Spleen (tissue), 7 donors: Measurements from ENCODE around the gene KRT17.

ENCODE experiments used
- POLR2A ChIP-seq, 3 donors: fragments of 450-650 bp; IDR thresholded peaks; one replicate each; pipeline ENCODE4 v1.5.1; 2017; ENCODE audit warnings: antibody characterized with exemption in 3 of 3, mild to moderate bottlenecking in 1 of 3
- POLR2AphosphoS5 ChIP-seq, 3 donors: sonication (generic); formaldehyde crosslinking; IDR thresholded peaks; one replicate each; pipeline ENCODE4 v1.5.1; 2017; ENCODE audit warnings: antibody characterized with exemption in 3 of 3
- TF ChIP-seq, protein P1 (sequence below), 11 experiments: fragments of 200-600 bp in 7 of 11; fragments of 450-650 bp in 4 of 11; sonication (generic) in 4 of 11; IDR thresholded peaks in 8 of 11; conservative IDR thresholded peaks in 3 of 11; 1 replicate in 7 of 11; 2 replicates in 4 of 11; pipeline versions ENCODE4 v1.4.0 to v1.8.0; 2016 to 2021; ENCODE audit warnings: antibody characterized with exemption in 11 of 11, inconsistent platforms in 4 of 11, mild to moderate bottlenecking in 1 of 11
- donor health status: DM: no; HTN: no; CAD: no; lungs with moderate emphysema.
- donor health status: DM: no; HTN: no; CAD: no.
- donor health status: DM: no; HTN: no; CAD: no.

DNA sequence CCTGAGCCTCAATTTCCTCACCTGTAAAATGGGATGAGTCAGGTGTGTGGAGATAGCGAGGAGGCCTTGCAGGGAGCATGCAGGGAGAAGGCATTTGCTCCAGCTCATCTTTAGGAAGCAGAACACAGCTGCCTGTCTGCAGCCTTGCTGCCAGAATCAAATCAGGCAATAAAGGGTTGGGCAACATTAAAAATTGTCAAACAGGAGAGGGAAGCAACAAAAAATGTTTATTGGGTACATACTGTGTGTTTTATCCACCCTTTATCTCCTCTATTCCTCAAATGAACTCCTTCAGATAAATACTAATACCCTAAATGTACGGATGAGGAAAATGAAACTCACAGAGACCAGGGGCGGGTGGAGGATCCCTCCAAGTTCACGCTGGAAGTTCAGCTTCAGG is 24.1 kb downstream of the KRT17 start:
- TF ChIP-seq, protein P1, sequence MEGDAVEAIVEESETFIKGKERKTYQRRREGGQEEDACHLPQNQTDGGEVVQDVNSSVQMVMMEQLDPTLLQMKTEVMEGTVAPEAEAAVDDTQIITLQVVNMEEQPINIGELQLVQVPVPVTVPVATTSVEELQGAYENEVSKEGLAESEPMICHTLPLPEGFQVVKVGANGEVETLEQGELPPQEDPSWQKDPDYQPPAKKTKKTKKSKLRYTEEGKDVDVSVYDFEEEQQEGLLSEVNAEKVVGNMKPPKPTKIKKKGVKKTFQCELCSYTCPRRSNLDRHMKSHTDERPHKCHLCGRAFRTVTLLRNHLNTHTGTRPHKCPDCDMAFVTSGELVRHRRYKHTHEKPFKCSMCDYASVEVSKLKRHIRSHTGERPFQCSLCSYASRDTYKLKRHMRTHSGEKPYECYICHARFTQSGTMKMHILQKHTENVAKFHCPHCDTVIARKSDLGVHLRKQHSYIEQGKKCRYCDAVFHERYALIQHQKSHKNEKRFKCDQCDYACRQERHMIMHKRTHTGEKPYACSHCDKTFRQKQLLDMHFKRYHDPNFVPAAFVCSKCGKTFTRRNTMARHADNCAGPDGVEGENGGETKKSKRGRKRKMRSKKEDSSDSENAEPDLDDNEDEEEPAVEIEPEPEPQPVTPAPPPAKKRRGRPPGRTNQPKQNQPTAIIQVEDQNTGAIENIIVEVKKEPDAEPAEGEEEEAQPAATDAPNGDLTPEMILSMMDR (IDR thresholded peaks at IDR 0.05 in 8 of 11, conservative IDR thresholded peaks at IDR 0.05 in 3 of 11) = no peak
- no peak for TF ChIP-seq POLR2A (IDR thresholded peaks at IDR 0.05)
- TF ChIP-seq POLR2AphosphoS5 (IDR thresholded peaks at IDR 0.05) = no peak
